SKM-1 treated with dmso at 0.1 percent for 144 hours (cell line): ENCODE results near the gene CORO1A.
"Not testable (repeated sequence)": the region's sequence is repeated elsewhere in the genome, so short reads cannot be mapped to it uniquely, and the experiment has no call there.

ENCODE experiments used
- DNase-seq: peaks from one replicate; lab custom pipeline; 2025; ENCODE audit not compliant: unreplicated experiment; lab: John Stamatoyannopoulos, UW

The CORO1A gene

GRCh38 chr16:30199608-30200343, 16.4 kb downstream of the CORO1A start:
- not testable (repeated sequence) for DNase-seq

GRCh38 chr16:30205541-30206236, 22.3 kb downstream of the CORO1A start:
- DNase-seq, result not testable (repeated sequence)

GRCh38 chr16:30206252-30206651, 22.9 kb downstream of the CORO1A start:
- DNase-seq, result not testable (repeated sequence)

- DNase-seq, result not testable (repeated sequence)
Measured at GRCh38 chr16:30207063-30207704, 23.8 kb downstream of the CORO1A start.

- DNase-seq, result not testable (repeated sequence)
Measured at GRCh38 chr16:30209032-30209431, 25.6 kb downstream of the CORO1A start.

- DNase-seq, result not testable (repeated sequence)
Measured at GRCh38 chr16:30211414-30211813, 28.0 kb downstream of the CORO1A start.

GRCh38 chr16:30217082-30217481, 33.7 kb downstream of the CORO1A start:
- DNase-seq, result not testable (repeated sequence)
